Measurements from ENCODE around the gene ZFAND3.
"Not testable (repeated sequence)": the region's sequence is repeated elsewhere in the genome, so short reads cannot be mapped to it uniquely, and the experiment has no call there.

The ZFAND3 gene

GRCh38 chr6:38118791-38119365 lies 299.4 kb downstream of the ZFAND3 start:
- Histone ChIP-seq H3K9ac (ENCODE audit: low read length) (no peak overlapping the region), H3K36me3 (ENCODE audit: control insufficient read depth, insufficient read depth, low read length) (no peaks in the 10 kb centered on the region), H3K27ac (ENCODE audit: low read depth, low read length) (no peak overlapping the region), H3K4me3 (ENCODE audit: low read length) (no peak overlapping the region), H3K4me1 (ENCODE audit: control insufficient read depth, insufficient read depth, low read length) (no peaks in the 10 kb centered on the region), H3K27me3 (ENCODE audit: control insufficient read depth, insufficient read depth, low read length) (no peaks in the 10 kb centered on the region)

DNA sequence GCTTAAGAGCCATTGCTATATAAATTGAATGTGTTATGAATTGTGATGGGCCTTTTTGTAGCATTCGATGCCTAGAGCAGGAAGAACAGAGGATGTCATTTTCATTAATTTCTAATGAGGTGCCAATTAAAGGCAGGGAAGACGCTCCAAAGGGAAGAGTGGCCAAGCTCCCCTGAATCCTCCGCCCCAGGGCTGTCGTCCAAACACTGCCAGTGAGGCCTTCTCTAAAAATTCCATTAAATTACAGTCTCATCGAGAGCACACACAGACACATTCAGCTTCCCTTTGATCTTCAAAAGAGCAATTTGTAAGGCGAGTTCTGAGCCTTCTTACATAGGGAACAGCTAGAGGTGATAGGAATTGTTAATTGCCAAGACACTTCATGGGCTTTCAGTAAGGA lies 300.0 kb downstream of the ZFAND3 start:
- H3K27ac ChIP-seq (ENCODE audit: low read depth, low read length), result no peak overlapping the region
- no peak overlapping the region for H3K4me3 ChIP-seq (ENCODE audit: low read length)
- H3K27me3 ChIP-seq (ENCODE audit: control insufficient read depth, insufficient read depth, low read length), result no peaks in the 10 kb centered on the region
- no peaks in the 10 kb centered on the region for H3K4me1 ChIP-seq (ENCODE audit: control insufficient read depth, insufficient read depth, low read length)
- no peaks in the 10 kb centered on the region for H3K36me3 ChIP-seq (ENCODE audit: control insufficient read depth, insufficient read depth, low read length)
- no peak overlapping the region for H3K9ac ChIP-seq (ENCODE audit: low read length)

DNA sequence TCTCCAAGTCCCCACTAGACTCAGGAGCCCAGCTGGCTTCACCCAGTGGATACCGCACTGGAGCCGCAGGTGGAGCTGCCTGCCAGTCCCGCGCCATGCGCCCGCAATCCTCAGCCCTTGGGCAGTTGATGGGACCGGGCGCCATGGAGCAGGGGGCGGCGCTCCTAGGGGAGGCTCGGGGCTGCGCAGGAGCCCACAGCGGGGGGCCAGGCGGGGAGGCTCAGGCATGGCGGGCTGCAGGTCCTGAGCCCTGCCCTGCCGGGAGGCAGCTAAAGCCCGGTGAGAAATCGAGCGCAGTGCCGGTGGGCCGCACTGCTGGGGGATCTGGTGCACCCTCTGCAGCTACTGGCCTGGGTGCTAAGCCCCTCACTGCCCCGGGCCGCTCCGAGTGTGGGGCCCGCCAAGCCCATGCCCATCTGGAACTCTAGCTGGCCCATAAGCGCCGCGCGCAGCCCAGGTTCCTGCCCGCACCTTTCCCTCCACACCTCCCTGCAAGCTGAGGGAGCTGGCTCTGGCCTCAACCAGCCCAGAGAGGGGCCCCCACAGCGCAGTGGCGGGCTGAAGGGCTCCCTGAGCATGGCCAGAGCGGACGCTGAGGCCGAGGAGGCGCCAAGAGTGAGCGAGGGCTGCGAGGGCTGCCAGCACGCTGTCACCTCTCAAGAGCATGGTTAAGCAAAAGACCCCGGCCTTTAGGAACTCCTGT lies 304.8 kb downstream of the ZFAND3 start:
- not testable (repeated sequence) for H3K27me3 ChIP-seq (ENCODE audit: control insufficient read depth, insufficient read depth, low read length); H3K4me3 ChIP-seq (ENCODE audit: low read length); H3K36me3 ChIP-seq (ENCODE audit: control insufficient read depth, insufficient read depth, low read length); H3K27ac ChIP-seq (ENCODE audit: low read depth, low read length); H3K9ac ChIP-seq (ENCODE audit: low read length); H3K4me1 ChIP-seq (ENCODE audit: control insufficient read depth, insufficient read depth, low read length)

DNA sequence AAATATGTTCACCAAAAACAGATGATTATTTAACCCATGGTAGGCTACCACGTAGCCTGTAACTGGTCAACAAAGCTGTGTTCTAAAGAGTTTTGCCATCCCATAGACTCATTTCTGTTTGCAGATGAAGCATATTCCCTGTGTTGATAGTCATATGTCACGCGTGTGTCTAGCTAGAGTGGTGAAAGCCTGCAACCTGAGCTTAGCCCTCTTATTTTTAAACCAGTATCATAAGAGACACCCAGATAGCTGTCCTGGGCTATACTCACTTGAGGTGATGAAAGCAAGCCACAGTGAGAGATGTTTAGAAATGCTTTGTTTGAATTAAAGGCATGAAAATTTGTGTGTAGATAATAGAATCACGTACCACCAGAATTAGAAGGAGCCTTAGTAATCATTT lies 307.8 kb downstream of the ZFAND3 start:
- Histone ChIP-seq H3K4me3 (ENCODE audit: low read length) (no peak overlapping the region), H3K4me1 (ENCODE audit: control insufficient read depth, insufficient read depth, low read length) (no peaks in the 10 kb centered on the region), H3K36me3 (ENCODE audit: control insufficient read depth, insufficient read depth, low read length) (no peaks in the 10 kb centered on the region)

GRCh38 chr6:38131527-38131965 lies 312.0 kb downstream of the ZFAND3 start:
- no peak overlapping the region for H3K4me3 ChIP-seq (ENCODE audit: low read length)
- no peaks in the 10 kb centered on the region for H3K36me3 ChIP-seq (ENCODE audit: control insufficient read depth, insufficient read depth, low read length)
- H3K27me3 ChIP-seq (ENCODE audit: control insufficient read depth, insufficient read depth, low read length), result no peaks in the 10 kb centered on the region
- no peak overlapping the region for H3K27ac ChIP-seq (ENCODE audit: low read depth, low read length)
- no peak overlapping the region for H3K9ac ChIP-seq (ENCODE audit: low read length)
- no peaks in the 10 kb centered on the region for H3K4me1 ChIP-seq (ENCODE audit: control insufficient read depth, insufficient read depth, low read length)

More for the DNA sequence above, 307.8 kb downstream of the ZFAND3 start:
- Histone ChIP-seq H3K27me3 (ENCODE audit: control insufficient read depth, insufficient read depth, low read length) (no peaks in the 10 kb centered on the region), H3K27ac (ENCODE audit: low read depth, low read length) (no peak overlapping the region), H3K9ac (ENCODE audit: low read length) (no peak overlapping the region)

DNA sequence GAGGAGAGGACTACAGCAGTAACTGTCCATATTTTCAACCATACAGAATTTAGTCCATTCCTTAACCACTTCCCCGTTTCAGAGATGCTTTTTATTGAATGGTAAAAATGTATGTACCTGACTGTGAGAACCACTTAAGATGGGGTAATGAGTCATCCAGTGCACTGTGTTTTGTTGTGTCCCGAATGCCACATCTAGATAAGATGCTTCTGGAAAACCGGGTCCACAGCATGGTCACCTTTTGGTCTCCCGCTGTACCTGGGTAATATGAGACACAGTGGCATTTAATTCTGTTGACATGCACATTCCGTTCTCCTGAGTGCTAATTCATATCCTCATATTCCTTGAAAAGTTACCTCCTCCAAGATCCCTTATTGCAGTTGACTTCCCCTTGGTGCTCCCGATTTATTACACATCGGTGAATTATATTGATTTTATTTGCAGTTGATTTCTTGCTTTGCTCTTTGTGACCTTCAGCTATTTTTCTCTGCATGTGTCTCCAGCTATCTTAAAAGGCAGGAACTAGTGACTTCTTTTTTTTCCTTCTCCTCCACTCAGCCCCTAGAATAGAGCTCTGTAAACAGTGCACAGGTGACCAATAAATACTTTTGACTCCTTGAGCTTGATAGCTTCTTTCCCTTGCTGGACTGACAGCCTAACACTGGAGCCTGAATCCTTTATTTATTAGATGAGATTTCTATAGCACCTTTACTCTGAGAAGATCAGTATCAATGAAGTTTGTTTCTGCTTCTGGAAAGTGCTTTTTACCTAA lies 314.6 kb downstream of the ZFAND3 start:
- no peak overlapping the region for H3K9ac ChIP-seq (ENCODE audit: low read length)
- no peaks in the 10 kb centered on the region for H3K36me3 ChIP-seq (ENCODE audit: control insufficient read depth, insufficient read depth, low read length)
- H3K27me3 ChIP-seq (ENCODE audit: control insufficient read depth, insufficient read depth, low read length), result no peaks in the 10 kb centered on the region
- no peak overlapping the region for H3K27ac ChIP-seq (ENCODE audit: low read depth, low read length)
- no peaks in the 10 kb centered on the region for H3K4me1 ChIP-seq (ENCODE audit: control insufficient read depth, insufficient read depth, low read length)
- H3K4me3 ChIP-seq (ENCODE audit: low read length), result no peak overlapping the region

GRCh38 chr6:38134704-38135088 lies 315.2 kb downstream of the ZFAND3 start:
- H3K27me3 ChIP-seq (ENCODE audit: control insufficient read depth, insufficient read depth, low read length), result no peaks in the 10 kb centered on the region

DNA sequence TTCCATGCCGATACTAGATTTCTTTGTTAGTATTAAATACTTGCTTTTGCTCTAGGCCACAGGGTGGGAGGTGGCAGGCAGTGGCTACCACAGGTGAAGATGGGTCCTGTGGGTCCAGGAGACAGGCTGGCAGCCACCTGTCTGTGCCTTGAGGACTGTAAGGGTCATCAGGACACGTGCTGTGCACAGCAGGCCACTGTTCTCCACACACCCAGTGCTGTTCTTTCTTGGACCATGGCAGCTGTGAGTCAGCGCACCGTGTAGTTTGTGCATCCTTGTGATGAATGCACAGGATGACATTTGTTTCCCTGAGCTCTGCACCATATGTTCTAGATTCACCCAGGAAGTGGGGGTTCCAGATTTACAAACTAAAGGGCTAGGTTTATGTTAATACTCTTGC lies 317.0 kb downstream of the ZFAND3 start:
- H3K4me3 ChIP-seq (ENCODE audit: low read length), result no peak overlapping the region
- H3K9ac ChIP-seq (ENCODE audit: low read length), result no peak overlapping the region
- no peaks in the 10 kb centered on the region for H3K27me3 ChIP-seq (ENCODE audit: control insufficient read depth, insufficient read depth, low read length)
- no peaks in the 10 kb centered on the region for H3K36me3 ChIP-seq (ENCODE audit: control insufficient read depth, insufficient read depth, low read length)
- no peak overlapping the region for H3K27ac ChIP-seq (ENCODE audit: low read depth, low read length)
- no peaks in the 10 kb centered on the region for H3K4me1 ChIP-seq (ENCODE audit: control insufficient read depth, insufficient read depth, low read length)

More at GRCh38 chr6:38134704-38135088, 315.2 kb downstream of the ZFAND3 start:
- Histone ChIP-seq H3K36me3 (ENCODE audit: control insufficient read depth, insufficient read depth, low read length) (no peaks in the 10 kb centered on the region), H3K27ac (ENCODE audit: low read depth, low read length) (no peak overlapping the region), H3K4me1 (ENCODE audit: control insufficient read depth, insufficient read depth, low read length) (no peaks in the 10 kb centered on the region), H3K9ac (ENCODE audit: low read length) (no peak overlapping the region), H3K4me3 (ENCODE audit: low read length) (no peak overlapping the region)

DNA sequence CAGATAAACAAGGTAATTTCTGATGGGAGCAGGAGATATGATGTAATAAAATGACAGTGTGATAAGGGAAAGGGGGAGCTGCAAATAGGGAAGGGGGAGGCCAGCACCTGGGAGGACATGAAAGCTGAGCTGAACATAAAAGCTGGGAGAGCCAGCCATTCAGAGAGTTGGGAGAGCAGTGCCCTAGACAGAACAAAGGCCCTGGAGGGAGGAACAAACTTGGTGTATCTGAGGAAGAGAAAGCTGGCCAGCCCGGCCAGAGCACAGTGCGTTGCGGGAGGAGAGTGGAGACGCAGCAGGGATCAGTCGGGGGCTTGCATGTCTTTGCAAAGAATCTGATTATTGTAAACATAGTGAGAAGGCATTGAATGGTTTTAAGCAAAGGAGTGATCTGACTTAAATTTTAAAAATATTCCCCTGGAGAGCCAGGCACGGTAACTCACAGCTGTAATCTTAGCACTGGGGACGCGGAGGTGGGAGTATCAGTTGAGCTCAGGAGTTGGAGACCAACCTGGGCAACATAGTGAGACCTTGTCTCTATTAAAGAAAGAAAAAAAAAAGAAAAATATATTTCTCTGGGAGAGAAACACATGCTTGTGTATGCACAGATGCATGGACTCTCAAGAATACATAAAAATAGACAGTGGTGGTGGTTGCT lies 318.2 kb downstream of the ZFAND3 start:
- H3K4me1 ChIP-seq (ENCODE audit: control insufficient read depth, insufficient read depth, low read length), result no peaks in the 10 kb centered on the region
- H3K27me3 ChIP-seq (ENCODE audit: control insufficient read depth, insufficient read depth, low read length), result no peaks in the 10 kb centered on the region
- no peak overlapping the region for H3K27ac ChIP-seq (ENCODE audit: low read depth, low read length)
- no peak overlapping the region for H3K9ac ChIP-seq (ENCODE audit: low read length)
- H3K36me3 ChIP-seq (ENCODE audit: control insufficient read depth, insufficient read depth, low read length), result no peaks in the 10 kb centered on the region
- no peak overlapping the region for H3K4me3 ChIP-seq (ENCODE audit: low read length)

DNA sequence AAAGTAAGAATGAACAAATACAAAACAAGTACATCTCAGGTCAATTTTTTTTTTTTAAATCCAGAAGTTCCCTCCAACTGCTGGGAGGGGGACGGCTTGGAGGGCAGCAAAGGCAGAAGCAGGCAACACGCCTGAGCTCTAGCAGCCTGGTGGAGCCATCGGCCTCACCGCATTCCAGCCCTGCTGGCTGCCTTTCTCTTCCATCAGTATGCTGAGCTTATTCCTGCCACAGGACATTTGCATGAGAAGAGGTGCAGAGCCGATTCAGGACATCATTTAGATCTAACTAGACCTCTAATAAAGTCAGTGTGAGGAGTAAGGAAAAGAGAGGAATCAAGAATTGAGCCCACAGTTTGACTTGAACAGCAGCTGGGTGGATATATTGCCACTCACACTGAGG lies 318.8 kb downstream of the ZFAND3 start:
- no peaks in the 10 kb centered on the region for H3K36me3 ChIP-seq (ENCODE audit: control insufficient read depth, insufficient read depth, low read length)
- no peak overlapping the region for H3K27ac ChIP-seq (ENCODE audit: low read depth, low read length)
- no peak overlapping the region for H3K9ac ChIP-seq (ENCODE audit: low read length)
- no peaks in the 10 kb centered on the region for H3K4me1 ChIP-seq (ENCODE audit: control insufficient read depth, insufficient read depth, low read length)
- H3K27me3 ChIP-seq (ENCODE audit: control insufficient read depth, insufficient read depth, low read length), result no peaks in the 10 kb centered on the region
- no peak overlapping the region for H3K4me3 ChIP-seq (ENCODE audit: low read length)

- Histone ChIP-seq H3K4me3 (ENCODE audit: low read length) (no peak overlapping the region), H3K4me1 (ENCODE audit: control insufficient read depth, insufficient read depth, low read length) (no peaks in the 10 kb centered on the region), H3K27me3 (ENCODE audit: control insufficient read depth, insufficient read depth, low read length) (no peaks in the 10 kb centered on the region), H3K36me3 (ENCODE audit: control insufficient read depth, insufficient read depth, low read length) (no peaks in the 10 kb centered on the region), H3K9ac (ENCODE audit: low read length) (no peak overlapping the region), H3K27ac (ENCODE audit: low read depth, low read length) (no peak overlapping the region)
Measured at GRCh38 chr6:38141085-38141484, 321.6 kb downstream of the ZFAND3 start.

DNA sequence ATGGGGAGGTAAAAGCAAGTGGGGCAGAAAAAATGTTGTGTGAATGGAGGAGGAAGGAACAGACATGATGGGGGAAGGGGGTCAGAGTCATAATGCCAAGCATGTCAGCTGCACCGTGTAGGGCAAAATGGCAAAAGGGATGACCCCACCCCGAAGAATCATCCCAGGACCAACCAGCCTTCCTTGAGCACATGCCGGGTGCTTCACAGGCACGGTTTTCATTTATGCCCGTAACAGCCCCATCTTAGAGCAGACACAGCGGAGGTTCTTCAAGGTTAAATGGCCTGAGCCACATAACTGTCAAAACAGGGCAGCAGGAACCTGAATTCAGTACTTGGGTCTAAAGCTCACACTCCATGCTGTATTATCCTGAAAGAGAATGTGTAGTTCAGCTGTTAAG lies 322.2 kb downstream of the ZFAND3 start:
- no peak overlapping the region for H3K9ac ChIP-seq (ENCODE audit: low read length)
- no peak overlapping the region for H3K4me3 ChIP-seq (ENCODE audit: low read length)

More for the DNA sequence above, 322.2 kb downstream of the ZFAND3 start:
- no peaks in the 10 kb centered on the region for H3K4me1 ChIP-seq (ENCODE audit: control insufficient read depth, insufficient read depth, low read length)
- H3K27me3 ChIP-seq (ENCODE audit: control insufficient read depth, insufficient read depth, low read length), result no peaks in the 10 kb centered on the region
- H3K36me3 ChIP-seq (ENCODE audit: control insufficient read depth, insufficient read depth, low read length), result no peaks in the 10 kb centered on the region
- no peak overlapping the region for H3K27ac ChIP-seq (ENCODE audit: low read depth, low read length)
